NT2/D1 (cell line): ENCODE data around the gene GDAP2.

Experiments
- YY1 ChIP-seq: IDR thresholded peaks from 2 replicates; pipeline ENCODE4 v1.6.1; 2011; ENCODE audit not compliant: insufficient read length, insufficient read depth
- ZNF274 ChIP-seq: IDR thresholded peaks from 2 replicates; pipeline ENCODE4 v1.6.1; 2011; ENCODE audit warnings: mild to moderate bottlenecking, low read depth, low read length

GRCh38 chr1:117970252-117970651 lies 40.8 kb upstream of the GDAP2 start:
- TF ChIP-seq ZNF274: no peak
- no peak for TF ChIP-seq YY1
